ENCODE results near the gene TATDN3. TPM values are rescaled to one million over a fixed set of nuclear protein-coding genes. Genes with fewer than 3 reads are reported as not detected.

TATDN3 gene
- total and polyA plus RNA-seq, 2 of the 4 experiments (the other 2 are of a cell fraction): 4.9 to 12.0 TPM

DNA sequence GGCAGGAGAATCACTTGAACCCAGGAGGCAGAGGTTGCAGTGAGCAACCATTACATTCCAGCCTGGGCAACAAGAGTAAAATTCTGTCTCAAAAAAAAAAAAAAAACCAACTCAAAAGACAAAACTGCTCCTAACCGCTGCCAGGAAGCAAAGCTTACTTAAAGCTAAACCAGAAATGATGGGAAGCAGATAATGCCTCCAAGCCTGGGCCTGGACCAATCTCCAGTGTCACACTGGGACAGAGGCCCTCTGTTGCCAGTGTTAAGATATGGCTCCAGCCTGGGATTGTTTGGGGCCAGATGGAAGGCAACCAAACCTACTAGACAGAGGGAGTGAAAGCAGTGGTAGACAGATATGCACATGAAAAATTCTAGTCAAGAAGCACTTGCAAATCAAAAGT, 37.0 kb upstream of the TATDN3 start:
- Histone ChIP-seq H2AFZ (replicated peaks; ENCODE audit: low read length, poor library complexity) (no peak overlapping the region), H4K20me1 (ENCODE audit: insufficient read depth, low read length) (no peaks in the 10 kb centered on the region; the same call in 1 of the 2 replicates), H4K5ac (ENCODE audit: low read depth, low read length) (no peak overlapping the region), H3K18ac (ENCODE audit: low read depth, low read length) (no peak overlapping the region), H4K91ac (ENCODE audit: insufficient read depth, low read depth, low read length) (no peak overlapping the region), H2BK20ac (ENCODE audit: low read depth, low read length) (no peak overlapping the region), H2BK5ac (ENCODE audit: low read depth, low read length, poor library complexity, severe bottlenecking) (no peak overlapping the region), H3K4ac (ENCODE audit: low read depth, low read length) (no peak overlapping the region), H3K56ac (ENCODE audit: extremely low read depth, insufficient read depth, low read length) (no peak overlapping the region), H3K36me3 (ENCODE audit: control insufficient read depth, insufficient read depth, low read length) (peaks cover 1% of the 10 kb centered on the region; the same call in 1 of the 2 replicates), H2BK120ac (ENCODE audit: low read depth, low read length) (no peak overlapping the region), H3K27ac (ENCODE audit: insufficient read depth, low read length) (no peak overlapping the region), H3K9me3 (ENCODE audit: control insufficient read depth, insufficient read depth, low read length) (no peaks in the 10 kb centered on the region), H2AK9ac (replicated peaks; ENCODE audit: low read depth, low read length, poor library complexity) (no peak overlapping the region), H3K4me2 (ENCODE audit: low read depth, low read length) (no peak overlapping the region), H3K79me1 (ENCODE audit: low read depth in 1 of 2, low read length in 2 of 2) (peaks cover 11 to 21% of the 10 kb centered on the region in 2 experiments), H3K9ac (ENCODE audit: low read depth, low read length) (no peak overlapping the region), H3K4me1 (ENCODE audit: control insufficient read depth, insufficient read depth, low read length) (peaks cover 7% of the 10 kb centered on the region), H4K8ac (ENCODE audit: low read depth in 2 of 2, low read length in 2 of 2) (no peak overlapping the region), H3K9me1 (ENCODE audit: insufficient read depth, low read length) (peaks cover 4% of the 10 kb centered on the region; the same call in 1 of the 2 replicates), H3K23ac (ENCODE audit: low read depth, low read length) (no peak overlapping the region), H3K14ac (replicated peaks; ENCODE audit: low read depth, low read length) (no peak overlapping the region), H3K27me3 (ENCODE audit: control insufficient read depth, insufficient read depth, low read length) (no peaks in the 10 kb centered on the region), H3K4me3 (ENCODE audit: insufficient read depth, low read depth, low read length) (no peak overlapping the region), H2AK5ac (ENCODE audit: low read depth, low read length) (no peak overlapping the region), H2BK15ac (ENCODE audit: low read depth, low read length) (no peak overlapping the region)
- WGBS, 2 experiments (ENCODE audit: extremely low coverage in 2 of 2, insufficient read length in 1 of 2): no CpG with 5 or more reads among the region's 1 CpG
- intact Hi-C loops (cut with micrococcal nuclease) (loop anchor here (10.0 kb wide), 1 partner anchor 280 kb away; no protein-coding TSS in a partner anchor), dilution Hi-C loops (cut with HindIII; ENCODE audit: low sequenced_read_pairs, unreplicated experiment) (no loop called here), in situ Hi-C loops (cut with MboI; ENCODE audit: low sequenced_read_pairs) (no loop called here)
- no TSS peak for BruUV-seq (replicated peaks)
- DNase-seq (no peak), ATAC-seq (ENCODE audit: low read depth) (no peak)
- POLR2A ChIA-PET (ENCODE audit: unreplicated experiment): no interaction called here
- CTCF ChIA-PET: interaction anchor here (0.6 to 0.7 kb wide), 2 partner anchors 22 to 113 kb away, joined by 3 read pairs; no protein-coding TSS in a partner anchor
- TF ChIP-seq SMC3 (IDR thresholded peaks at IDR 0.05; ENCODE audit: low read depth, low read length) (no peak), BHLHE40 (IDR thresholded peaks at IDR 0.05; ENCODE audit: low read depth, low read length) (no peak), NFE2L2 (IDR thresholded peaks at IDR 0.05; ENCODE audit: low read depth, low read length) (no peak), RCOR1 (IDR thresholded peaks at IDR 0.05; ENCODE audit: insufficient replicate concordance, low read length) (no peak), CEBPB (IDR thresholded peaks at IDR 0.05; ENCODE audit: low read depth, low read length) (no peak), CHD1 (IDR thresholded peaks at IDR 0.05; ENCODE audit: low read depth, low read length) (no peak), POLR2A (IDR thresholded peaks at IDR 0.05; ENCODE audit: low read depth, low read length) (no peak), MAFK (IDR thresholded peaks at IDR 0.05; ENCODE audit: low read depth, low read length) (no peak), MAZ (IDR thresholded peaks at IDR 0.05; ENCODE audit: borderline replicate concordance, low read depth, low read length) (no peak), FOS (IDR thresholded peaks at IDR 0.05; ENCODE audit: low read depth, low read length) (no peak), MXI1 (IDR thresholded peaks at IDR 0.05; ENCODE audit: borderline replicate concordance, low read depth, low read length) (no peak), RAD21 (IDR thresholded peaks at IDR 0.05; ENCODE audit: low read length) (no peak), RFX5 (IDR thresholded peaks at IDR 0.05; ENCODE audit: low read depth, low read length) (no peak)
- TF ChIP-seq, protein P1, sequence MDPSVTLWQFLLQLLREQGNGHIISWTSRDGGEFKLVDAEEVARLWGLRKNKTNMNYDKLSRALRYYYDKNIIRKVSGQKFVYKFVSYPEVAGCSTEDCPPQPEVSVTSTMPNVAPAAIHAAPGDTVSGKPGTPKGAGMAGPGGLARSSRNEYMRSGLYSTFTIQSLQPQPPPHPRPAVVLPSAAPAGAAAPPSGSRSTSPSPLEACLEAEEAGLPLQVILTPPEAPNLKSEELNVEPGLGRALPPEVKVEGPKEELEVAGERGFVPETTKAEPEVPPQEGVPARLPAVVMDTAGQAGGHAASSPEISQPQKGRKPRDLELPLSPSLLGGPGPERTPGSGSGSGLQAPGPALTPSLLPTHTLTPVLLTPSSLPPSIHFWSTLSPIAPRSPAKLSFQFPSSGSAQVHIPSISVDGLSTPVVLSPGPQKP (IDR thresholded peaks at IDR 0.05; ENCODE audit: borderline replicate concordance, low read depth, low read length): no peak
- TF ChIP-seq, protein P2, sequence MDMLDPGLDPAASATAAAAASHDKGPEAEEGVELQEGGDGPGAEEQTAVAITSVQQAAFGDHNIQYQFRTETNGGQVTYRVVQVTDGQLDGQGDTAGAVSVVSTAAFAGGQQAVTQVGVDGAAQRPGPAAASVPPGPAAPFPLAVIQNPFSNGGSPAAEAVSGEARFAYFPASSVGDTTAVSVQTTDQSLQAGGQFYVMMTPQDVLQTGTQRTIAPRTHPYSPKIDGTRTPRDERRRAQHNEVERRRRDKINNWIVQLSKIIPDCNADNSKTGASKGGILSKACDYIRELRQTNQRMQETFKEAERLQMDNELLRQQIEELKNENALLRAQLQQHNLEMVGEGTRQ (IDR thresholded peaks at IDR 0.05; ENCODE audit: low read depth, low read length): no peak
- TF ChIP-seq, protein P3, sequence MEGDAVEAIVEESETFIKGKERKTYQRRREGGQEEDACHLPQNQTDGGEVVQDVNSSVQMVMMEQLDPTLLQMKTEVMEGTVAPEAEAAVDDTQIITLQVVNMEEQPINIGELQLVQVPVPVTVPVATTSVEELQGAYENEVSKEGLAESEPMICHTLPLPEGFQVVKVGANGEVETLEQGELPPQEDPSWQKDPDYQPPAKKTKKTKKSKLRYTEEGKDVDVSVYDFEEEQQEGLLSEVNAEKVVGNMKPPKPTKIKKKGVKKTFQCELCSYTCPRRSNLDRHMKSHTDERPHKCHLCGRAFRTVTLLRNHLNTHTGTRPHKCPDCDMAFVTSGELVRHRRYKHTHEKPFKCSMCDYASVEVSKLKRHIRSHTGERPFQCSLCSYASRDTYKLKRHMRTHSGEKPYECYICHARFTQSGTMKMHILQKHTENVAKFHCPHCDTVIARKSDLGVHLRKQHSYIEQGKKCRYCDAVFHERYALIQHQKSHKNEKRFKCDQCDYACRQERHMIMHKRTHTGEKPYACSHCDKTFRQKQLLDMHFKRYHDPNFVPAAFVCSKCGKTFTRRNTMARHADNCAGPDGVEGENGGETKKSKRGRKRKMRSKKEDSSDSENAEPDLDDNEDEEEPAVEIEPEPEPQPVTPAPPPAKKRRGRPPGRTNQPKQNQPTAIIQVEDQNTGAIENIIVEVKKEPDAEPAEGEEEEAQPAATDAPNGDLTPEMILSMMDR (conservative IDR thresholded peaks at IDR 0.05; ENCODE audit: low read depth, low read length): no peak

All from IMR-90 (cell line).